ENCODE measurements around the gene ARHGEF6.
"Not testable (repeated sequence)": the region's sequence is repeated elsewhere in the genome, so short reads cannot be mapped to it uniquely, and the experiment has no call there.

Gene ARHGEF6, protein sequence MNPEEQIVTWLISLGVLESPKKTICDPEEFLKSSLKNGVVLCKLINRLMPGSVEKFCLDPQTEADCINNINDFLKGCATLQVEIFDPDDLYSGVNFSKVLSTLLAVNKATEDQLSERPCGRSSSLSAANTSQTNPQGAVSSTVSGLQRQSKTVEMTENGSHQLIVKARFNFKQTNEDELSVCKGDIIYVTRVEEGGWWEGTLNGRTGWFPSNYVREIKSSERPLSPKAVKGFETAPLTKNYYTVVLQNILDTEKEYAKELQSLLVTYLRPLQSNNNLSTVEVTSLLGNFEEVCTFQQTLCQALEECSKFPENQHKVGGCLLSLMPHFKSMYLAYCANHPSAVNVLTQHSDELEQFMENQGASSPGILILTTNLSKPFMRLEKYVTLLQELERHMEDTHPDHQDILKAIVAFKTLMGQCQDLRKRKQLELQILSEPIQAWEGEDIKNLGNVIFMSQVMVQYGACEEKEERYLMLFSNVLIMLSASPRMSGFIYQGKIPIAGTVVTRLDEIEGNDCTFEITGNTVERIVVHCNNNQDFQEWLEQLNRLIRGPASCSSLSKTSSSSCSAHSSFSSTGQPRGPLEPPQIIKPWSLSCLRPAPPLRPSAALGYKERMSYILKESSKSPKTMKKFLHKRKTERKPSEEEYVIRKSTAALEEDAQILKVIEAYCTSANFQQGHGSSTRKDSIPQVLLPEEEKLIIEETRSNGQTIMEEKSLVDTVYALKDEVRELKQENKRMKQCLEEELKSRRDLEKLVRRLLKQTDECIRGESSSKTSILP

DNA sequence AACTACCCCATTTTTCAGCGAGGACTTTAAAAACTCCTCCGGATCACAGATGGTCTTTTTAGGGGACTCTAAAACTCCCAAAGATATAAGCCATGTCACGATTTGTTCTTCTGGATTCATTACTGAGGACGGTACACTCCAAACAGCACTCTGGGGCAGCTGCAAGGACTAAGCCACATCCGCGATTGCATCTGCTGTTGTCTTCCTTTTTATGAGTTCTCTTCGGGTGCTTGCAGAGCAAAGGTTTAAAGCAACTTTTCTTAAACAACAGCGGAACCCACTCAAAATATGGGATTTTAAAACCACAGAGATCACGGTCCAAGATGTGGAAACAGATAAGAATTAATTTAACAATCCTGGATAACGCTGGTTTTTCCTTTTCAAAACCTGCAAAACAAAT, at the start of gene ARHGEF6:
ARHGEF6 (minus strand) TSS at position 170 of the 400 bp plus-strand sequence; CDS start at position 120, 50 bp downstream.
- H3K36me3 Mint-ChIP-seq, result peaks cover 1% of the 10 kb centered on the region
- H3K4me1 Mint-ChIP-seq, result peaks cover 26% of the 10 kb centered on the region
- H3K27ac Mint-ChIP-seq, result peak within 1 kb of the TSS; percentile 92
- H3K27me3 Mint-ChIP-seq, result no peaks in the 10 kb centered on the region
- DNase-seq (ENCODE audit: low spot score in 2 of 2), result no peak
- H3K9me3 Mint-ChIP-seq, result no peaks in the 10 kb centered on the region
- peak within 1 kb of the TSS; percentile 90 for H3K4me3 Mint-ChIP-seq
- ATAC-seq (ENCODE audit: low read depth), result peak; percentile 72

DNA sequence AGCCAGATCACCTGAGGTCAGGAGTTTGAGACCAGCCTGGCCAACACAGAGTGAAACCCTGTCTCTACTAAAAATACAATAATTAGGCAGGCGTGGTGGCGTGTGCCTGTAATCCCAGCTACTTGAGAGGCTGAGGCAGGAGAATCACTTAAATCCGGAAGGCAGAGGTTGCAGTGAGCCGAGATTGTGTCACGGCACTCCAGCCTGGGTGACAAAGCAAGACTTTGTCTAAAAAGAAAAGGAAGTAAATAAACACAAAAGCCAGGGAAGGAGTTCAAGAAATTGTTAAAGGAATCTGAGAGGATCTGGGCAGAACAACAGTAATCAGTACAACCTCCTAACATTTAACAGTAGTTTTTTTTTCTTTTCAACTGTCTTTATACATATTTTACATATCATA, 48.7 kb upstream of the ARHGEF6 start:
- DNase-seq (ENCODE audit: low spot score in 2 of 2), result no peak
- H3K9me3 Mint-ChIP-seq, result no peaks in the 10 kb centered on the region
- no peaks in the 10 kb centered on the region for H3K4me1 Mint-ChIP-seq
- H3K27me3 Mint-ChIP-seq, result no peaks in the 10 kb centered on the region
- ATAC-seq (ENCODE audit: low read depth), result no peak
- peaks cover 6% of the 10 kb centered on the region for H3K36me3 Mint-ChIP-seq
- H3K27ac Mint-ChIP-seq, result no peak overlapping the region
- H3K4me3 Mint-ChIP-seq, result no peak overlapping the region

DNA sequence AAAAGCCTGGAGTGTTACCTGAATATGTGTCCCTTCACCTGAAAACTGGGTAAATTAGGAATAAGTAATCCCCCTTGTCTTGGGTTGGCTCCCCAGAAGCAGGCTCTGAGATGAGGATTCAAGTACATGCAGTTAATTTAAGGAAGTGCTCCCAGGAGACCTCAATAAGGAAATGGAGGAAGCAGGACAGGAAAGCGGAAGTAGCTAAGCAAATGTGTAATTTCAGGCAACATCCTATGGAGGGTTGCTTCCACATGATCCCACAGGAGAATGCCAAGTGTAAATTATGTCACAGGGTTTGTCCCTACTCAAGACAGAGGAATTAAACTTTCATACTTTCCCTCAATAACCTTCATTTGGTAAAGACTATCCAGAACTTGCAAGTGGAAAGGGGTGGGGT, 48.1 kb upstream of the ARHGEF6 start:
- H3K36me3 Mint-ChIP-seq, result peaks cover 6% of the 10 kb centered on the region

GRCh38 chrX:136827026-136827425, 46.3 kb upstream of the ARHGEF6 start:
- peaks cover 6% of the 10 kb centered on the region for H3K36me3 Mint-ChIP-seq
- H3K27me3 Mint-ChIP-seq, result no peaks in the 10 kb centered on the region
- no peak overlapping the region for H3K4me3 Mint-ChIP-seq
- no peak overlapping the region for H3K27ac Mint-ChIP-seq
- H3K4me1 Mint-ChIP-seq, result no peaks in the 10 kb centered on the region
- DNase-seq (ENCODE audit: low spot score in 2 of 2) (no peak), ATAC-seq (ENCODE audit: low read depth) (no peak)
- no peaks in the 10 kb centered on the region for H3K9me3 Mint-ChIP-seq

More for the DNA sequence above, 48.1 kb upstream of the ARHGEF6 start:
- Mint-ChIP-seq H3K27me3 (no peaks in the 10 kb centered on the region), H3K4me1 (no peaks in the 10 kb centered on the region), H3K27ac (no peak overlapping the region), H3K9me3 (no peaks in the 10 kb centered on the region), H3K4me3 (no peak overlapping the region)
- ATAC-seq (ENCODE audit: low read depth) (no peak), DNase-seq (ENCODE audit: low spot score in 2 of 2) (no peak)

DNA sequence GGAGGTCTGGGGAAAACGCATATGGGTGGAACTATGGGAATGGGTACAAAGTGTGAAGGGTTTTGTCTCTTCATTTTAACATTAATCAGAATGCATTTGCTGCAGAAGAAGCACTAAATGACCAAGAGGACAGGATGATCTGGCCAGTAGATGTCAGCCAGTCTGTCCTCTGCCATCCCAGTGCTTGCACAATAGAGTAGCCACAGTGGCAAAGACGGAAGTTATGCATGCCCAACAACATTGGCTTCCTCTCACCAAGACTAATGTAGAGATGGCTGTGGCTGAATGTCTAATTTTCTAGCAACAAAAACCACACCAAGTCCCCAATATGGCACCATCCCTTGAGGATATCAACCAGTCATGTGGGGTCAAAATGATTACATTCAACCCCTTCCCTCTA, 45.0 kb upstream of the ARHGEF6 start:
- Mint-ChIP-seq H3K27me3 (no peaks in the 10 kb centered on the region), H3K36me3 (peaks cover 8% of the 10 kb centered on the region), H3K27ac (no peak overlapping the region), H3K4me1 (no peaks in the 10 kb centered on the region), H3K9me3 (no peaks in the 10 kb centered on the region), H3K4me3 (no peak overlapping the region)
- DNase-seq (ENCODE audit: low spot score in 2 of 2) (no peak), ATAC-seq (ENCODE audit: low read depth) (no peak)

DNA sequence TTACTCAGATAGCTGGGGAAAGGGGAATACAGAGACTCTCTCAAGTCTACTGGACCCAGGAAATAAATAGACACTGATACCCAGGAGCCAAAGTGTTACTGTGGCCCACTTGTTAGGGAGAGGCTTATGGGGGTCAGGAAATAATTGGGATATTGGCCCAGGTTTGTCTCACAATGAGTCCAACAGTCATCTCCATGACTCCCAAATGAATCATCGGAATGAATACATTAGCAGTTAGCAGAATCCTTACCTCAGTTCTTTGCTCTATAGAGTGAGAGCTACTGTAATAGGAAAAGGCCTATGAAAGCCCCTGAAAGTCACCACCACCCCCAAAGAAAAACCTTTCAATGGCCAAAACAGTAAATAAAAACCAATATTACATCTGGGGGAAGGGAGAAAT, 42.4 kb upstream of the ARHGEF6 start:
- H3K4me3 Mint-ChIP-seq, result no peak overlapping the region
- H3K4me1 Mint-ChIP-seq, result no peaks in the 10 kb centered on the region
- no peak overlapping the region for H3K27ac Mint-ChIP-seq
- ATAC-seq (ENCODE audit: low read depth), result no peak
- no peaks in the 10 kb centered on the region for H3K27me3 Mint-ChIP-seq
- no peak for DNase-seq (ENCODE audit: low spot score in 2 of 2)
- H3K36me3 Mint-ChIP-seq, result peaks cover 11% of the 10 kb centered on the region
- no peaks in the 10 kb centered on the region for H3K9me3 Mint-ChIP-seq

DNA sequence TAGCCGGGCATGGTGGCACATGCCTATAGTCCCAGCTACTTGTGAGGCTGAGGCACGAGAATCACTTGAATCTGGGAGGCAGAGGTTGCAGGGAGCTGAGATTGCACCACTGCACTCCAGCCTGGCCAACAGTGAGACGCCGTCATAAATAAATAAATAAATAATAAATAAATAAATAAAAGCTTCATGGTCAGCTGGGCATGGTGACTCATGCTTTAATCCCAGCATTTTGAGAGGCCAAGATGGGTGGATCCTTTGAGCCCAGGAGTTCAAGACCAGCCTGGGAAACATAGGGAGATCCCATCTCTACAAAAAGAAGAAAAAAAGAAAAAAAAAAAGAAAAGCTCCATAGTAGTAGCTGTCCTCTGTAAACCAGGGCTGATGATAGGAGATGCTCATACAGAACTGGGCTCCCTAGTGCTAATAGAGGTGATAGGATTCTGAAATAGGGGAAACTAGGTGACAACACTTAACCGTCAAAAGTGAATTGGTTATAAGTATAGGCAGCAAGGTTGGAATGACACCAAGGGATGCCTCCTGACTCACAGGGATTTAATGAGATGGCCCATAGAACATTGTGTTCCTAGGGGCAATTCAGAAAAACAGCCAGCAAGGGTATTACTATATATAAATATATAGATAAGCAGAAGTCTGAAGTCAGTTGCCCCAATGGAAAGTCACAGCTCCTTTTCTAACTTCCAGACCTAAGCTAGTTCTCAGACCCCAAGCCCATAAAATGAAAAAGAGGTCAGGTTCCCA, 41.8 kb upstream of the ARHGEF6 start:
- H3K27me3 Mint-ChIP-seq, result no peaks in the 10 kb centered on the region
- no peak overlapping the region for H3K4me3 Mint-ChIP-seq
- no peaks in the 10 kb centered on the region for H3K4me1 Mint-ChIP-seq
- H3K9me3 Mint-ChIP-seq, result no peaks in the 10 kb centered on the region
- no peak for DNase-seq (ENCODE audit: low spot score in 2 of 2)
- peaks cover 11% of the 10 kb centered on the region for H3K36me3 Mint-ChIP-seq
- H3K27ac Mint-ChIP-seq, result no peak overlapping the region
- ATAC-seq (ENCODE audit: low read depth), result no peak

DNA sequence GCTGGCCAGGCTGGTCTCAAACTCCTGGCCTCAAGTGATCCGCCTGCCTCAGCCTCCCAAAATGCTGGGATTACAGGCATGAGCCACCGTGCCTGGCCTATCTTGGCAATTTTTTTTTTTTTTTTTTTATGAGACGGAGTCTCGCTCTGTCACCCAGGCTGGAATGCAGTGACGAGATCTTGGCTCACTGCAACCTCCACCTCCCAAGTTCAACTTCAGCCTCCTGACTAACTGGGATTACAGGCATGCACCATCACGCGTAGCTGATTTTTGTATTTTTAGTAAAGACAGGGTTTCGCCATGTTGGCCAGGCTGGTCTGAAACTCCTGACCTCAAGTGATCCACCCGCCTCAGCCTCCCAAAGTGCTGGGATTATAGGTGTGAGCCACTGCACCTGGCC, 39.0 kb upstream of the ARHGEF6 start:
- H3K27ac Mint-ChIP-seq; ATAC-seq (ENCODE audit: low read depth); H3K9me3 Mint-ChIP-seq; H3K4me3 Mint-ChIP-seq; H3K27me3 Mint-ChIP-seq; DNase-seq (ENCODE audit: low spot score in 2 of 2); H3K36me3 Mint-ChIP-seq; H3K4me1 Mint-ChIP-seq: not testable (repeated sequence)

DNA sequence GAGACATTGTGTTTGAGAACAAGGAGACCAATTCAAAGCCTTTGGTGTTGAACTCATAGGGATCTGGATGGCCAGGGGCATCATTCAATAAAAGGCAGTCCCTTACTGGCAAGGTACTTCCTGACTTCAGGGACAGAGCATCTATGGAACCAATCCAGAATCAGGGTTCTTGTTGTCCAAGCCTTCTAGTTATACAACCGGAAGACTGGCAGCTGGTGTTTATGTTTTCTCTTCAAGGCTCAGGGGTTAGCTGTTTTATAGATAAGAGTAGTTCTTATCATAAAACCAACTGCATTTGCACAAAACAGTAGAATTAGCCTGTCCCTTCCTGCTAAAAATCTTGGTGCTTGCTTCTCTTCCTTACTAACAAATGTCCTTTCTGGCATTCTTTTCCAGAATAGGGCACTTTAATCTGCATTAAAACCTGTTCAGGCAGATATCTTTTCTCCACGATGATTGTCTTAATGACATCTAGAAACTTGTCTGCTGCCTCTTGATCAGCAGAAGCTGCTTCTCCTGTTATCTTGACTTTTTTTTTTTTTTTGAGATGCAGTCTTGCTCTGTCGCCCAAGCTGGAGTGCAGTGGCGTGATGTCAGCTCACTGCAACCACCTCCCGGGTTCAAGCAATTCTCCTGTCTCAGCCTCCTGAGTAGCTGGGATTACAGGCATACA, 38.4 kb upstream of the ARHGEF6 start:
- Mint-ChIP-seq H3K4me1 (no peaks in the 10 kb centered on the region), H3K27ac (peak overlapping the region; percentile 41), H3K36me3 (peaks cover 9% of the 10 kb centered on the region), H3K27me3 (no peaks in the 10 kb centered on the region), H3K9me3 (no peaks in the 10 kb centered on the region), H3K4me3 (no peak overlapping the region)
- ATAC-seq (ENCODE audit: low read depth) (no peak), DNase-seq (ENCODE audit: low spot score in 2 of 2) (no peak)

DNA sequence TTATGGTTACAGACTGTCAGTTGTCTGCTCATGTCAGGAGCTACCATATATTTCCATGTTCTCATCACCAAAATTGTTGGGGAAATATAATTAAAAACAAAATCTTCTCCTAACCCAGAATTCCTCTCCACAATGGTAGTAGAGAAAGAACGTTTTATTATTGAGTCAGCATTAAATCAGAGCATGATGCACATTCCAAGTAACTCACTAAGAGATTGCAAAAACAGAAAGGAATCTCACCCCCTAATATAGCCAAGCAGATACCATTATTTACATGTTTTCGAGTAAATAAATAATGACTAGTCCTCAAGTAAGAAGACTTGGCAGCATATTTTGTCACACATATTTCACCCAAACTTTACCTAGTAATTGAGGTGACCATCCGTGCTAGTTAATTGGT, 36.2 kb upstream of the ARHGEF6 start:
- H3K36me3 Mint-ChIP-seq, result peaks cover 10% of the 10 kb centered on the region
- H3K4me3 Mint-ChIP-seq, result no peak overlapping the region
- no peak for ATAC-seq (ENCODE audit: low read depth)
- DNase-seq (ENCODE audit: low spot score in 2 of 2), result no peak
- H3K4me1 Mint-ChIP-seq, result no peaks in the 10 kb centered on the region
- no peaks in the 10 kb centered on the region for H3K27me3 Mint-ChIP-seq
- H3K27ac Mint-ChIP-seq, result no peak overlapping the region
- no peaks in the 10 kb centered on the region for H3K9me3 Mint-ChIP-seq

DNA sequence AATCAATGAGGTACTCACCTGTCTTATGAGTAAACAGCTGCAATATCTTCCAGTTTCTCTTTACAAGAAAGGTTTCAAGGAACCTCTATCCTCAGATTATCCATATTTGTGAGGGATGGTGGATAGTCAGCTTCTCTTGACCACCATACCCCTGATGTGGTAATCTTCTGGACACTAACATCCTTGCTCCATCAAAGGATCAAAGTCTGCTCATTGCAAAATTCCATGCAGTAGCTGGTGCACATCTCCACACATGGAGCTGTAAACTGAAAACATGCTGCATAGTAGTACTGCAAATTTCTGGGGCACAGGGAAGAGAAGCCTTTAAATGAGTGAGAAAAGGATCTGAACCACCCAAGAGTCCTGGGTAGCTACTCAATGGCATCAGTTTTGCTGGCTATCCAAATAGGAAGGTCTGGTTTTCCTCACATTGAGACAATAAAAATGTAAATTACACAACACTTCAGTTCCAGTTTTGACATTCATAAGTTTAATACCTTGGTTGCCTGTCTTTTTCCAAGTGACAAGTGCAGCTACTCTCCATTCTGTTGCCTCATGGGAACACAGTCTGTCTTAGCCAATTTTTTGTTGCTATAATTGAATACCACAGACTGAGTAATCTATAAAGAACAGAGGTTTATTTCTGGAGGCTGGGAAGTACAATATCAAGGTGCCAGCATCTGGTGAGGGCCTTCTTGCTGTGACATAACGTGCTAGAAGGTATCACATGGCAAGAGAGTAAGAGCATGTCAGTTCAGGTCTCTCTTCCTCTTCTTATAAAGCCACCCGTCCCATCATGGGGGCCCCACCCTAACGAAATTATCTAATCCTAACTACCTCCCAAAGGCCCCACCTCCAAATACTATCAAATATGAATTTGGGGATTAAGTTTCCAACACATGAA, 34.4 kb upstream of the ARHGEF6 start:
- peaks cover 9% of the 10 kb centered on the region for H3K36me3 Mint-ChIP-seq
- H3K27ac Mint-ChIP-seq, result no peak overlapping the region
- no peaks in the 10 kb centered on the region for H3K27me3 Mint-ChIP-seq
- no peak overlapping the region for H3K4me3 Mint-ChIP-seq
- no peak for ATAC-seq (ENCODE audit: low read depth)
- no peaks in the 10 kb centered on the region for H3K9me3 Mint-ChIP-seq
- DNase-seq (ENCODE audit: low spot score in 2 of 2), result no peak
- no peaks in the 10 kb centered on the region for H3K4me1 Mint-ChIP-seq

DNA sequence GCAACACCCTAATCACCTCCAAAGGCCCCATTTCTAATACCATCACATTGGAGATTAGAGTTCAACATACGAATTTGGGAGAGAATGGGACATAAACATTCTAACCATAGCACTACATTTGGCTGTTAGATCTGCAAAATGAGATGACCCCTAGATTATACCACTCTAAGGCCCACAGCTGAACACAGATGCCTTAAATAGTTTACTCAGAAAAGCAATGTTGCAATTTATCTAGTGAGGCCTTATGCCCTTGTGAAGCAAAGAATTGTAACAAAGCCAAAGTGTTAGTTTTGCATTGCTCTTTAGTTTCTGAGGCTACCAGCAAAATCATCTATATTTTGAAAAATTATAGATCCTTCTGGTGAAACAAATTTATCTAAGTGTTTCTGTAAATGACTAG, 31.6 kb upstream of the ARHGEF6 start:
- no peak overlapping the region for H3K4me3 Mint-ChIP-seq
- DNase-seq (ENCODE audit: low spot score in 2 of 2) (no peak), ATAC-seq (ENCODE audit: low read depth) (no peak)
- no peak overlapping the region for H3K27ac Mint-ChIP-seq
- H3K27me3 Mint-ChIP-seq, result no peaks in the 10 kb centered on the region
- H3K4me1 Mint-ChIP-seq, result no peaks in the 10 kb centered on the region
- H3K9me3 Mint-ChIP-seq, result no peaks in the 10 kb centered on the region
- H3K36me3 Mint-ChIP-seq, result peaks cover 3% of the 10 kb centered on the region

DNA sequence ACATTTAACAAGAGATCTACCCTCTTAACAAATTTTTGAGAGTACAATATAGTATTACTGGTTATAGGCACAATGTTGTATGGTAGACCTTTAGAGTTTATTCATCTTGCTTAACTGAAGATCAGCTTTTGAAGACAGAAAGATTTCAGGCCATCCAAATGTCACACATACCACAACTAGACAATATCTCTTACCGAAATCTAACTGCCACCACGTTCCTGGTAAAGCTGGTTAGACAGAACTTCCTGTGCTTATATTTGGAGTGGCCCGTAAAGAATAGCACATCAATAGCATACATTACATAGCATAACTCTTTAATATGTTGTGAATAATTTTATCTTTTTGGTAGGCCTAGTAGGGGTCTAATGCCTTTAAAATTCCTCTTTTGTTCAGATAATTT, 29.8 kb upstream of the ARHGEF6 start:
- Mint-ChIP-seq H3K9me3 (no peaks in the 10 kb centered on the region), H3K4me3 (no peak overlapping the region), H3K36me3 (peaks cover 3% of the 10 kb centered on the region), H3K4me1 (no peaks in the 10 kb centered on the region), H3K27ac (no peak overlapping the region), H3K27me3 (no peaks in the 10 kb centered on the region)
- ATAC-seq (ENCODE audit: low read depth), result no peak
- no peak for DNase-seq (ENCODE audit: low spot score in 2 of 2)
